DOHH2 (cell line): ENCODE data around the gene TMEM74B.

ENCODE experiments used
- CTCF ChIP-seq: fragments of 200-600 bp; sonication (generic); IDR thresholded peaks from one replicate; pipeline ENCODE4 v1.5.1; 2014; ENCODE audit warnings: antibody characterized with exemption, mild to moderate bottlenecking, low read depth, low read length; ENCODE audit not compliant: poor library complexity, severe bottlenecking
- EZH2phosphoT487 ChIP-seq: fragments of 200-600 bp; sonication (generic); IDR thresholded peaks from 2 replicates; pipeline ENCODE4 v1.6.1; 2017; ENCODE audit warnings: borderline replicate concordance, mild to moderate bottlenecking, antibody characterized with exemption, low read length, moderate library complexity, mixed read lengths

DNA sequence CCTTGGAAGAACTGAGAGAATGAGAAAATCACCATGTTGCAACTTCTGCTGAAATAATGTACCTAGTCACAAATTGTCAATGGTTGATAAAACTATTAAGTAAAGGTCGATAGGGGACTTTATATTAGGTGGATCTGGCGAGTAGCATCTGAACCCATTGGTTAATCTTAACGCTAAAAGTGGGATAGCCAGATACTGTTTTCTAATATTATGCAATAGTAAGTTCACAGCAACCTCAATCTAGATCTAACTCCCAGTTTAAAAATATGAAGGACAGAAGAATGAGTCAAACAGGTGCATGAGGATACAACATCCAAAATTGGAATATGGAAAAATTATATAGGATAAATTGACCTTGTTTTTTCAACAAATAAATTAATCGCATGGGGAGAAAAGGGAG lies 47.5 kb downstream of the TMEM74B start:
- TF ChIP-seq CTCF (no peak), EZH2phosphoT487 (no peak)
